Neural cell (in vitro differentiated cells): Measurements from ENCODE around the gene TBX2. TPM values are rescaled to one million over a fixed set of nuclear protein-coding genes. Genes with fewer than 3 reads are reported as not detected.
"Not testable (repeated sequence)": the region's sequence is repeated elsewhere in the genome, so short reads cannot be mapped to it uniquely, and the experiment has no call there.

Experiments used
- H2AFZ ChIP-seq: fragments of 200-600, 300-800 bp; sonication (generic), shearing (Covaris generic); 2 replicates; pipeline ENCODE4 v1.6.0; 2014; ENCODE audit warnings: low read depth, mild to moderate bottlenecking, antibody characterized with exemption, low read length, moderate library complexity
- H3F3A ChIP-seq: fragments of 200-600 bp; shearing (Covaris generic); 2 replicates; pipeline ENCODE4 v1.6.1; 2016; ENCODE audit warnings: mild to moderate bottlenecking, moderate library complexity, mixed read lengths, antibody characterized with exemption, low read length; ENCODE audit not compliant: insufficient read depth, poor library complexity, severe bottlenecking
- H3K27ac ChIP-seq: fragments of 200-600, 300-800 bp; sonication (generic), shearing (Covaris generic); 2 replicates; pipeline ENCODE4 v1.5.1; 2014; ENCODE audit warnings: mild to moderate bottlenecking, low read length, moderate library complexity
- H3K27me3 ChIP-seq: fragments of 300-800, 200-600 bp; sonication (generic), shearing (Covaris generic); 2 replicates; pipeline ENCODE4 v1.6.0; 2014; ENCODE audit warnings: mild to moderate bottlenecking, low read depth, low read length, moderate library complexity; ENCODE audit not compliant: insufficient read depth
- H3K36me3 ChIP-seq: fragments of 300-800, 200-600 bp; sonication (generic), shearing (Covaris generic); 2 replicates; pipeline ENCODE4 v1.5.1; 2014; ENCODE audit warnings: mild to moderate bottlenecking, antibody characterized with exemption, low read length, moderate library complexity; ENCODE audit not compliant: insufficient read depth
- H3K4me2 ChIP-seq: fragments of 300-800, 200-600 bp; sonication (generic), shearing (Covaris generic); 2 replicates; pipeline ENCODE4 v1.6.0; 2014; ENCODE audit warnings: mild to moderate bottlenecking, low read length
- H3K4me3 ChIP-seq: fragments of 300-800, 200-600 bp; sonication (generic), shearing (Covaris generic); 2 replicates; pipeline ENCODE4 v1.5.1; 2014; ENCODE audit warnings: mild to moderate bottlenecking, low read length, moderate library complexity
- H3K79me2 ChIP-seq: fragments of 200-600 bp; shearing (Covaris generic); replicated peaks from 2 replicates; pipeline ENCODE4 v1.6.0; 2014; ENCODE audit warnings: mild to moderate bottlenecking, low read length, moderate library complexity; ENCODE audit not compliant: insufficient read depth
- H3K9ac ChIP-seq: fragments of 300-800, 200-600 bp; sonication (generic), shearing (Covaris generic); 2 replicates; pipeline ENCODE4 v1.6.1; 2016; ENCODE audit warnings: mild to moderate bottlenecking, low read length, mixed read lengths
- H3K9me2 ChIP-seq: fragments of 200-600 bp; shearing (Covaris generic); 2 replicates; pipeline ENCODE4 v1.6.1; 2016; ENCODE audit warnings: mild to moderate bottlenecking, low read length, mixed read lengths; ENCODE audit not compliant: insufficient read depth
- H3K9me3 ChIP-seq: fragments of 200-600, 300-800 bp; sonication (generic), shearing (Covaris generic); 2 replicates; pipeline ENCODE4 v1.6.1; 2016; ENCODE audit warnings: mild to moderate bottlenecking, mixed run types, low read length, moderate library complexity, mixed read lengths
- H4K20me1 ChIP-seq: fragments of 200-600 bp; shearing (Covaris generic); 2 replicates; pipeline ENCODE4 v1.6.1; 2016; ENCODE audit warnings: mild to moderate bottlenecking, mixed run types; ENCODE audit not compliant: insufficient read depth
- EP300 ChIP-seq: fragments of 450-650 bp; conservative IDR thresholded peaks from 2 replicates; pipeline ENCODE4 v1.6.1; 2014; ENCODE audit warnings: antibody characterized with exemption, mild to moderate bottlenecking, moderate library complexity; ENCODE audit not compliant: poor library complexity, severe bottlenecking
- EZH2 ChIP-seq: fragments of 200-600, 300-800 bp; shearing (Covaris generic), sonication (generic); IDR thresholded peaks from 2 replicates; pipeline ENCODE4 v1.6.1; 2014; ENCODE audit warnings: antibody characterized with exemption, low read length, borderline replicate concordance, mild to moderate bottlenecking; ENCODE audit not compliant: insufficient read depth, poor library complexity, severe bottlenecking
- MXI1 ChIP-seq: fragments of 450-650 bp; conservative IDR thresholded peaks from 2 replicates; pipeline ENCODE4 v1.6.1; 2014; ENCODE audit warnings: antibody characterized with exemption, mild to moderate bottlenecking; ENCODE audit not compliant: poor library complexity, severe bottlenecking
- POLR2AphosphoS5 ChIP-seq: IDR thresholded peaks from 2 replicates; pipeline ENCODE4 v1.6.1; 2012
- RAD21 ChIP-seq: fragments of 450-650 bp; conservative IDR thresholded peaks from 2 replicates; pipeline ENCODE4 v1.6.1; 2014; ENCODE audit warnings: antibody characterized with exemption, mild to moderate bottlenecking, moderate library complexity
- SMC3 ChIP-seq: fragments of 450-650 bp; conservative IDR thresholded peaks from 2 replicates; pipeline ENCODE4 v1.6.1; 2014; ENCODE audit warnings: antibody characterized with exemption, mild to moderate bottlenecking, moderate library complexity; ENCODE audit not compliant: poor library complexity
- TAF1 ChIP-seq: IDR thresholded peaks from 2 replicates; pipeline ENCODE4 v1.6.1; 2012; ENCODE audit warnings: low read depth
- polyA plus RNA-seq: library from polyadenylated mRNA; depleted of rRNA; stranded (reverse); fragments of >200 nt; gene quantifications from 2 replicates; pipeline ENCODE4 v1.2.3, GENCODE V29; 2014
- TF ChIP-seq, protein P1 (sequence below): IDR thresholded peaks from 2 replicates; pipeline ENCODE4 v1.6.1; 2012; ENCODE audit warnings: borderline replicate concordance
- TF ChIP-seq, protein P2 (sequence below): fragments of 450-650 bp; IDR thresholded peaks from 2 replicates; pipeline ENCODE4 v1.5.1; 2014; ENCODE audit warnings: antibody characterized with exemption, mild to moderate bottlenecking, moderate library complexity; ENCODE audit not compliant: poor library complexity, severe bottlenecking

Gene TBX2
- polyA plus RNA-seq, 1 donor from 2014 or later, result not detected

DNA sequence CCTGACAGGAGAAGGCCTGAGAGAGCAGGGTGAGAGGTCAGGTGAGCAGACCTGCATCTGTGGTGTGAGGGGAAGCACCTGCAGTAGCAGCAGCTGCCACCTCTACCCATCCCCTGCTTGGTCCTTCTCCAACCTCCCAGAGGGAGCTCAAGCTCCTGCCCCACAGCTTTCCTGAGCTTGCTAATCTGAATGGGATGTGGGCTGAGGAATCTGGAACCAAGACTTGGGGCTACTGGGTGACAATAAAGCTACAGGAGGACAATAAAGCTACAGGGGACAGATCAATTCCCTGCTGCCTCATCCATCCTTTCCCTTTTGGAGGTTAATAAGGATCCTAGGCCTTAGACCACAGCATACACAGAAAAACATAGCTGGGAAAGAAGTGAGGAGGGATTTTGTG is 47.7 kb downstream of the TBX2 start:
- Histone ChIP-seq H3K9me2 (no peaks in the 10 kb centered on the region), H3K4me2 (no peak overlapping the region), H3K79me2 (no peaks in the 10 kb centered on the region), H3K4me3 (no peak overlapping the region), H2AFZ (no peak overlapping the region), H3K9ac (no peak overlapping the region), H4K20me1 (no peaks in the 10 kb centered on the region), H3K9me3 (no peaks in the 10 kb centered on the region), H3K27ac (no peak overlapping the region), H3F3A (no peaks in the 10 kb centered on the region), H3K36me3 (no peaks in the 10 kb centered on the region), H3K27me3 (peaks cover 44% of the 10 kb centered on the region)
- no peak for TF ChIP-seq SMC3
- TF ChIP-seq EZH2, result no peak
- TF ChIP-seq MXI1, result no peak

DNA sequence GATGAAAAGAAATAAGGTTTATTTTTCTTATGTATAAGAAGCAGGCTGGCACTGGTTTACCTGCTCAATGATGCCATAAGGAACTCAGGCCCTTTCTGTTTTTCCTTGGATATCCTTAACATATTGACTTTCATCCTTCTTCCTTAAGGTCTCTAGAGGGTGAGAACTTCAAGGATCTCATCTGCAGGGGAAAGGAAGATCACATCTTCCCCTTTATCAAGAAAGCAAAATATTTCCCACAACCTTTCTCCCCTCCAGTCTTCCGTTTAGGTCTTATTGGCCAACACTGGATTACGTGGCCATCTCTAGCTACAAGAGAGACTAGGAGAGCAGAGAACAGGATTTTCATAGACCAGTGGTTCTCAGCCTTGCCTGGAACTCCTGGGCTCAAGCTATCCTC is 48.4 kb downstream of the TBX2 start:
- Histone ChIP-seq H3K36me3 (no peaks in the 10 kb centered on the region), H2AFZ (no peak overlapping the region), H3K79me2 (no peaks in the 10 kb centered on the region), H3K9me2 (no peaks in the 10 kb centered on the region), H3K27ac (no peak overlapping the region), H4K20me1 (no peaks in the 10 kb centered on the region), H3K9me3 (no peaks in the 10 kb centered on the region), H3K27me3 (peaks cover 51% of the 10 kb centered on the region), H3K4me2 (no peak overlapping the region), H3K9ac (no peak overlapping the region), H3K4me3 (no peak overlapping the region), H3F3A (no peaks in the 10 kb centered on the region)
- TF ChIP-seq RAD21, result no peak
- TF ChIP-seq, protein P1, sequence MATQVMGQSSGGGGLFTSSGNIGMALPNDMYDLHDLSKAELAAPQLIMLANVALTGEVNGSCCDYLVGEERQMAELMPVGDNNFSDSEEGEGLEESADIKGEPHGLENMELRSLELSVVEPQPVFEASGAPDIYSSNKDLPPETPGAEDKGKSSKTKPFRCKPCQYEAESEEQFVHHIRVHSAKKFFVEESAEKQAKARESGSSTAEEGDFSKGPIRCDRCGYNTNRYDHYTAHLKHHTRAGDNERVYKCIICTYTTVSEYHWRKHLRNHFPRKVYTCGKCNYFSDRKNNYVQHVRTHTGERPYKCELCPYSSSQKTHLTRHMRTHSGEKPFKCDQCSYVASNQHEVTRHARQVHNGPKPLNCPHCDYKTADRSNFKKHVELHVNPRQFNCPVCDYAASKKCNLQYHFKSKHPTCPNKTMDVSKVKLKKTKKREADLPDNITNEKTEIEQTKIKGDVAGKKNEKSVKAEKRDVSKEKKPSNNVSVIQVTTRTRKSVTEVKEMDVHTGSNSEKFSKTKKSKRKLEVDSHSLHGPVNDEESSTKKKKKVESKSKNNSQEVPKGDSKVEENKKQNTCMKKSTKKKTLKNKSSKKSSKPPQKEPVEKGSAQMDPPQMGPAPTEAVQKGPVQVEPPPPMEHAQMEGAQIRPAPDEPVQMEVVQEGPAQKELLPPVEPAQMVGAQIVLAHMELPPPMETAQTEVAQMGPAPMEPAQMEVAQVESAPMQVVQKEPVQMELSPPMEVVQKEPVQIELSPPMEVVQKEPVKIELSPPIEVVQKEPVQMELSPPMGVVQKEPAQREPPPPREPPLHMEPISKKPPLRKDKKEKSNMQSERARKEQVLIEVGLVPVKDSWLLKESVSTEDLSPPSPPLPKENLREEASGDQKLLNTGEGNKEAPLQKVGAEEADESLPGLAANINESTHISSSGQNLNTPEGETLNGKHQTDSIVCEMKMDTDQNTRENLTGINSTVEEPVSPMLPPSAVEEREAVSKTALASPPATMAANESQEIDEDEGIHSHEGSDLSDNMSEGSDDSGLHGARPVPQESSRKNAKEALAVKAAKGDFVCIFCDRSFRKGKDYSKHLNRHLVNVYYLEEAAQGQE, result no peak
- TF ChIP-seq POLR2AphosphoS5, result no peak
- TF ChIP-seq SMC3, result no peak
- TF ChIP-seq, protein P2, sequence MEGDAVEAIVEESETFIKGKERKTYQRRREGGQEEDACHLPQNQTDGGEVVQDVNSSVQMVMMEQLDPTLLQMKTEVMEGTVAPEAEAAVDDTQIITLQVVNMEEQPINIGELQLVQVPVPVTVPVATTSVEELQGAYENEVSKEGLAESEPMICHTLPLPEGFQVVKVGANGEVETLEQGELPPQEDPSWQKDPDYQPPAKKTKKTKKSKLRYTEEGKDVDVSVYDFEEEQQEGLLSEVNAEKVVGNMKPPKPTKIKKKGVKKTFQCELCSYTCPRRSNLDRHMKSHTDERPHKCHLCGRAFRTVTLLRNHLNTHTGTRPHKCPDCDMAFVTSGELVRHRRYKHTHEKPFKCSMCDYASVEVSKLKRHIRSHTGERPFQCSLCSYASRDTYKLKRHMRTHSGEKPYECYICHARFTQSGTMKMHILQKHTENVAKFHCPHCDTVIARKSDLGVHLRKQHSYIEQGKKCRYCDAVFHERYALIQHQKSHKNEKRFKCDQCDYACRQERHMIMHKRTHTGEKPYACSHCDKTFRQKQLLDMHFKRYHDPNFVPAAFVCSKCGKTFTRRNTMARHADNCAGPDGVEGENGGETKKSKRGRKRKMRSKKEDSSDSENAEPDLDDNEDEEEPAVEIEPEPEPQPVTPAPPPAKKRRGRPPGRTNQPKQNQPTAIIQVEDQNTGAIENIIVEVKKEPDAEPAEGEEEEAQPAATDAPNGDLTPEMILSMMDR, result no peak
- no peak for TF ChIP-seq MXI1
- no peak for TF ChIP-seq TAF1
- TF ChIP-seq EZH2, result no peak
- no peak for TF ChIP-seq EP300

DNA sequence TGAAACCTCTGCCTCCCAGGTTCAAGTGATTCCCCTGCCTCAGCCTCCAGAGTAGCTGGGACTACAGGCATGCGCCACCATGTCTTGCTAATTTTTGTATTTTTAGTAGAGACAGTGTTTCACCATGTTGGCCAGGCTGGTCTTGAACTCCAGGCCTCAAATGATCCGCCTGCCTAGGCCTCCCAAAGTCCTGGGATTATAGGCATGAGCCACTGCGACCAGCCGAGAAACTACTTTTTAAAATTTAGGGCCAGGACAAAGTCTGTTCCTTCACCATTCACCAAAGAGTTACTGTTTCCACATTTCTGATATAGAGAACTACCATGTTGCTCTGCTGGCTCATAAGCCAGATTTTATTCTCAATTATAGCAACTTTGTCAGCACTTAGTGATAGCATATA is 49.5 kb downstream of the TBX2 start:
- peaks cover 62% of the 10 kb centered on the region for H3K27me3 ChIP-seq
- H2AFZ ChIP-seq, result not testable (repeated sequence)

More for the DNA sequence above, 49.5 kb downstream of the TBX2 start:
- not testable (repeated sequence) for H3K9ac ChIP-seq, H3K27ac ChIP-seq, H3K79me2 ChIP-seq, H3K9me3 ChIP-seq, H3K36me3 ChIP-seq, H3K9me2 ChIP-seq, H3F3A ChIP-seq, H3K4me2 ChIP-seq, H4K20me1 ChIP-seq, H3K4me3 ChIP-seq
